H1 (cell line): ENCODE results near the gene EMP2. TPM values are rescaled to one million over a fixed set of nuclear protein-coding genes. Genes with fewer than 3 reads are reported as not detected.

ENCODE experiments used
- CTCF ChIA-PET: fragments of 300-600 bp; sonication (Branson Sonifier 250); formaldehyde crosslinking; loops from one replicate; lab custom pipeline; 2021; ENCODE audit not compliant: partially characterized antibody; lab: Charles Lee
- POLR2A ChIA-PET: fragments of 300-600 bp; sonication (Branson Sonifier 250); formaldehyde crosslinking; loops from one replicate; lab custom pipeline; 2021; ENCODE audit warnings: inconsistent platforms; ENCODE audit not compliant: partially characterized antibody; lab: Charles Lee
- DNase-seq, 2 experiments: peaks; one replicate each; pipeline versions ENCODE4 v3.0.0 to v3.0.0-alpha.2; 2010 to 2022; ENCODE audit warnings: low spot score in 2 of 2, low read depth in 1 of 2, mixed read lengths in 1 of 2
- FAIRE-seq: peaks from 2 replicates; lab custom pipeline; 2011; peaks lifted over from hg19 to GRCh38; lab: Jason Lieb, UNC
- H2AFZ ChIP-seq: 2 replicates; pipeline ENCODE4 v1.8.1; 2012; ENCODE audit warnings: low read length, inconsistent platforms
- H2AK5ac ChIP-seq: 2 replicates; pipeline ENCODE4 v1.6.1; 2013; ENCODE audit warnings: low read depth, low read length
- H2BK120ac ChIP-seq: replicated peaks from 2 replicates; pipeline ENCODE3; 2013; ENCODE audit warnings: low read depth, low read length, inconsistent platforms
- H2BK12ac ChIP-seq: 2 replicates; pipeline ENCODE4 v1.6.1; 2013; ENCODE audit warnings: low read depth, low read length
- H2BK15ac ChIP-seq: 2 replicates; pipeline ENCODE4 v1.6.1; 2013; ENCODE audit warnings: low read length
- H2BK20ac ChIP-seq: 2 replicates; pipeline ENCODE4 v1.6.1; 2013; ENCODE audit warnings: low read length
- H2BK5ac ChIP-seq: 2 replicates; pipeline ENCODE4 v1.6.1; 2013; ENCODE audit warnings: low read depth, low read length
- H3K14ac ChIP-seq: 2 replicates; pipeline ENCODE4 v1.6.1; 2013; ENCODE audit warnings: inconsistent platforms; ENCODE audit not compliant: insufficient read length
- H3K18ac ChIP-seq: 2 replicates; pipeline ENCODE4 v1.6.1; 2013; ENCODE audit warnings: low read length; ENCODE audit errors: extremely low read depth
- H3K23ac ChIP-seq: 2 replicates; pipeline ENCODE4 v1.6.1; 2013; ENCODE audit warnings: inconsistent platforms; ENCODE audit not compliant: insufficient read length
- H3K23me2 ChIP-seq: 2 replicates; pipeline ENCODE4 v1.6.1; 2013; ENCODE audit warnings: low read depth, low read length
- H3K27ac ChIP-seq: 2 replicates; pipeline ENCODE4 v1.6.1; 2011; ENCODE audit warnings: low read depth, low read length, inconsistent platforms
- H3K27me3 ChIP-seq, 4 experiments: replicated peaks in 1 of 4; 1 replicate in 1 of 4; 2 replicates in 3 of 4; pipeline versions ENCODE4 v1.6.1 to v1.8.1; 2011 to 2013; ENCODE audit warnings: low read length in 3 of 4, mild to moderate bottlenecking in 3 of 4, inconsistent platforms in 2 of 4, mixed read lengths in 2 of 4, moderate library complexity in 1 of 4; ENCODE audit not compliant: control insufficient read depth in 3 of 4, insufficient read depth in 3 of 4; ENCODE audit errors: extremely low read depth in 1 of 4
- H3K36me3 ChIP-seq, 4 experiments: 2 replicates each; pipeline versions ENCODE4 v1.6.1 to v1.8.1; 2011 to 2013; ENCODE audit warnings: mild to moderate bottlenecking in 4 of 4, low read length in 3 of 4, moderate library complexity in 2 of 4, control low read depth in 1 of 4, inconsistent platforms in 1 of 4; ENCODE audit not compliant: insufficient read depth in 4 of 4, control insufficient read depth in 2 of 4
- H3K4ac ChIP-seq: replicated peaks from 2 replicates; pipeline ENCODE3; 2013; ENCODE audit warnings: low read length, low read depth, mixed read lengths, inconsistent platforms; ENCODE audit not compliant: insufficient read length
- H3K4me1 ChIP-seq, 4 experiments: replicated peaks in 1 of 4; 1 replicate in 1 of 4; 2 replicates in 3 of 4; pipeline versions ENCODE4 v1.6.1 to v1.8.1; 2011 to 2013; ENCODE audit warnings: low read length in 3 of 4, inconsistent platforms in 2 of 4, mixed read lengths in 1 of 4; ENCODE audit not compliant: insufficient read depth in 4 of 4, control insufficient read depth in 3 of 4
- H3K4me2 ChIP-seq, 2 experiments: 2 replicates each; pipeline versions ENCODE4 v1.6.1 to v1.8.1; 2011 to 2013; ENCODE audit warnings: low read depth in 2 of 2, low read length in 2 of 2, control low read depth in 1 of 2, inconsistent platforms in 1 of 2, mild to moderate bottlenecking in 1 of 2; ENCODE audit not compliant: insufficient read depth in 1 of 2
- H3K4me3 ChIP-seq, 4 experiments: fragments of 200-600, 300-600 bp in 1 of 4; sonication (generic), shearing (Covaris generic), sonication (Bioruptor Twin) in 1 of 4; 2 replicates each; pipeline versions ENCODE4 v1.5.1 to v1.8.1; 2011 to 2016; ENCODE audit warnings: low read length in 4 of 4, low read depth in 3 of 4, control low read depth in 2 of 4, inconsistent platforms in 2 of 4, mild to moderate bottlenecking in 2 of 4, mixed read lengths in 1 of 4, moderate library complexity in 1 of 4; ENCODE audit not compliant: insufficient read depth in 2 of 4; ENCODE audit errors: extremely low read depth in 1 of 4
- H3K56ac ChIP-seq: replicated peaks from 2 replicates; pipeline ENCODE3; 2013; ENCODE audit warnings: low read depth, mild to moderate bottlenecking, mixed read lengths, low read length, inconsistent platforms; ENCODE audit not compliant: insufficient read length
- H3K79me1 ChIP-seq: 2 replicates; pipeline ENCODE4 v1.6.1; 2013; ENCODE audit warnings: low read depth, low read length, control low read depth
- H3K79me2 ChIP-seq, 2 experiments: 2 replicates each; pipeline versions ENCODE4 v1.6.1 to v1.8.1; 2012 to 2013; ENCODE audit warnings: low read length in 2 of 2, mild to moderate bottlenecking in 2 of 2, inconsistent platforms in 1 of 2; ENCODE audit not compliant: insufficient read depth in 2 of 2, control insufficient read depth in 1 of 2
- H3K9ac ChIP-seq, 4 experiments: replicated peaks in 1 of 4; 1 replicate in 1 of 4; 2 replicates in 3 of 4; pipeline versions ENCODE4 v1.6.1 to v1.8.1; 2011 to 2013; ENCODE audit warnings: low read depth in 3 of 4, low read length in 3 of 4, control low read depth in 2 of 4, mild to moderate bottlenecking in 2 of 4, moderate library complexity in 2 of 4, inconsistent platforms in 1 of 4; ENCODE audit errors: extremely low read depth in 1 of 4
- H3K9me3 ChIP-seq, 2 experiments: 2 replicates each; pipeline versions ENCODE4 v1.6.1 to v1.8.1; 2012 to 2013; ENCODE audit warnings: mild to moderate bottlenecking in 2 of 2, moderate library complexity in 2 of 2, control low read depth in 1 of 2, inconsistent platforms in 1 of 2, low read depth in 1 of 2, low read length in 1 of 2, mixed read lengths in 1 of 2; ENCODE audit not compliant: insufficient read depth in 2 of 2
- H4K20me1 ChIP-seq, 2 experiments: replicated peaks in 1 of 2; 2 replicates each; pipeline versions ENCODE3 to v1.8.1; 2011 to 2013; ENCODE audit warnings: inconsistent platforms in 2 of 2, low read length in 2 of 2, mild to moderate bottlenecking in 1 of 2; ENCODE audit not compliant: insufficient read depth in 2 of 2, control insufficient read depth in 1 of 2
- H4K5ac ChIP-seq: 2 replicates; pipeline ENCODE4 v1.6.1; 2013; ENCODE audit warnings: low read length, low read depth, mixed read lengths, inconsistent platforms; ENCODE audit not compliant: insufficient read length
- H4K8ac ChIP-seq: 2 replicates; pipeline ENCODE4 v1.8.0; 2013; ENCODE audit warnings: mild to moderate bottlenecking, moderate library complexity, low read length, inconsistent platforms; ENCODE audit not compliant: insufficient read depth; ENCODE audit errors: extremely low read depth
- H4K91ac ChIP-seq: replicated peaks from 2 replicates; pipeline ENCODE3; 2013; ENCODE audit warnings: low read length, mixed read lengths, inconsistent platforms; ENCODE audit not compliant: insufficient read length
- PHF8 ChIP-seq: fragments of 200-600 bp; sonication (generic); conservative IDR thresholded peaks from 2 replicates; pipeline ENCODE4 v1.7.1; 2012; ENCODE audit warnings: low read depth, mild to moderate bottlenecking, inconsistent platforms, low read length, moderate library complexity
- USF2 ChIP-seq: IDR thresholded peaks from 2 replicates; pipeline ENCODE4 v1.6.1; 2011; ENCODE audit warnings: low read length, improper control_type of control experiment
- WGBS, 2 experiments: shearing (Covaris generic) in 1 of 2; methylation state at CpG; one replicate each; pipeline versions ENCODE4 v1.1.6 to v1.1.7; 2013 to 2015; ENCODE audit warnings: low lambda C conversion rate in 2 of 2, mixed read lengths in 2 of 2, inconsistent platforms in 1 of 2, low coverage in 1 of 2, missing lambda C conversion rate in 1 of 2; ENCODE audit not compliant: insufficient replicate concordance in 2 of 2, insufficient coverage in 1 of 2, insufficient read length in 1 of 2; ENCODE audit errors: extremely low coverage in 1 of 2, missing lambda C conversion rate in 1 of 2; 5-methylcytosine and 5-hydroxymethylcytosine counted together
- polyA plus RNA-seq, 7 experiments: library from polyadenylated mRNA; depleted of rRNA in 3 of 7; stranded (reverse) in 5 of 7; unstranded in 2 of 7; fragments of >200 nt in 5 of 7; fragments of 200-250 nt in 2 of 7; gene quantifications; 1 replicate in 5 of 7; 2 replicates in 1 of 7; 4 replicates in 1 of 7; pipeline versions ENCODE4 v1.2.1 to v1.2.3, GENCODE V29; 2011 to 2013; ENCODE audit warnings: missing spikeins in 2 of 7, mixed read lengths in 2 of 7
- total RNA-seq: library from RNA; stranded (reverse); fragmentation: NEBNext Ultra II Directional; extraction: Animal tissue kit (Norgen Biotek cat#: 25700); gene quantifications from 2 replicates; pipeline ENCODE4 v1.2.1, GENCODE V29; 2021

EMP2 gene
- total and polyA plus RNA-seq, 2 of the 8 experiments (the other 6 are each of a cell fraction or from before 2014, with no cell fraction given) = 22.6 to 23.3 TPM

DNA sequence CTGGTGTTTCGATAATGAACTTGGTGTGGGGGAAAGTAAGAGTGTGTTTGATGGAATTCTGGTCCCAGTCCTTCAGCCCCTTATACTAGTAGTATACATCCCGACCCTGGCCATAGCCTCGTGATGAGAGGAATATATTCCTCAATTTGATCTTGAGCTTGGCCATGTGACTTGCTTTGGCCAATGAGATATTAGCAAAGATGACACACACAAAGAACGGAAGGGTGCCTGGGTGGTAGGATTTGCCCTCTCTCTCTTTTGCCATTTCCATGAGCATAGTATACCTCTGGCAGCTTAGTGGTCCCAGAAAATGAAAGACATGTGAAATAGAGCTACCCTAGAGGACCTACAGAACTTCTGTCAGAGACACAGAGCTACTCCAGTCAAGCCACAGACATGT is 2.9 kb upstream of the EMP2 start:
- Histone ChIP-seq H3K23ac (no peak overlapping the region), H3K9ac (no peak overlapping the region), H2AFZ (no peak overlapping the region), H2BK120ac (no peak overlapping the region), H3K79me1 (0 out of 2 replicates have a peak, but pooled peaks cover 3% of the 10 kb centered on the region), H3K27ac (no peak overlapping the region), H3K36me3 (no peaks in the 10 kb centered on the region; a peak in 1 of 8 replicates), H4K20me1 (peaks cover 0 to 7% of the 10 kb centered on the region in 2 experiments), H4K5ac (no peak overlapping the region), H4K8ac (no peak overlapping the region), H2AK5ac (no peak overlapping the region), H3K56ac (no peak overlapping the region), H3K4me2 (no peak overlapping the region), H2BK15ac (peak overlapping the region; percentile 47; the same call in 1 of the 2 replicates), H3K23me2 (peaks cover 9% of the 10 kb centered on the region; the same call in 1 of the 2 replicates), H3K4me3 (no peak overlapping the region), H3K27me3 (no peaks in the 10 kb centered on the region), H2BK12ac (no peak overlapping the region), H3K79me2 (no peaks in the 10 kb centered on the region), H2BK5ac (no peak overlapping the region), H2BK20ac (no peak overlapping the region), H3K14ac (no peak overlapping the region), H3K9me3 (no peaks in the 10 kb centered on the region), H4K91ac (no peak overlapping the region), H3K18ac (no peak overlapping the region), H3K4me1 (peaks cover 10 to 24% (median 12%) of the 10 kb centered on the region in 4 experiments), H3K4ac (no peak overlapping the region)
- FAIRE-seq = no peak
- ChIA-PET POLR2A (no interaction called here), CTCF (interaction anchor here (0.6 to 1.2 kb wide), 7 partner anchors 10 to 46 kb away, joined by 3 to 5 read pairs (median 3); no protein-coding TSS in a partner anchor)
- WGBS, 2 experiments = 81% methylated on average over 4 of the region's 4 CpGs; no CpG with 5 or more reads in 1 of the 2 experiments
- no peak for DNase-seq
- TF ChIP-seq USF2 (peak; percentile 49; the same call in 1 of the 2 replicates), PHF8 (no peak)
